ENCODE measurements around the gene LSM3. TPM values are rescaled to one million over a fixed set of nuclear protein-coding genes. Genes with fewer than 3 reads are reported as not detected.
A peak's percentile ranks its signal among the peaks of the same experiment; 100 is the strongest.

Gene LSM3
- total and polyA plus RNA-seq, 9 of the 15 experiments (the other 6 are each of a cell fraction or from before 2014, with no cell fraction given): 33.8 to 203 (median 61.2) TPM

DNA sequence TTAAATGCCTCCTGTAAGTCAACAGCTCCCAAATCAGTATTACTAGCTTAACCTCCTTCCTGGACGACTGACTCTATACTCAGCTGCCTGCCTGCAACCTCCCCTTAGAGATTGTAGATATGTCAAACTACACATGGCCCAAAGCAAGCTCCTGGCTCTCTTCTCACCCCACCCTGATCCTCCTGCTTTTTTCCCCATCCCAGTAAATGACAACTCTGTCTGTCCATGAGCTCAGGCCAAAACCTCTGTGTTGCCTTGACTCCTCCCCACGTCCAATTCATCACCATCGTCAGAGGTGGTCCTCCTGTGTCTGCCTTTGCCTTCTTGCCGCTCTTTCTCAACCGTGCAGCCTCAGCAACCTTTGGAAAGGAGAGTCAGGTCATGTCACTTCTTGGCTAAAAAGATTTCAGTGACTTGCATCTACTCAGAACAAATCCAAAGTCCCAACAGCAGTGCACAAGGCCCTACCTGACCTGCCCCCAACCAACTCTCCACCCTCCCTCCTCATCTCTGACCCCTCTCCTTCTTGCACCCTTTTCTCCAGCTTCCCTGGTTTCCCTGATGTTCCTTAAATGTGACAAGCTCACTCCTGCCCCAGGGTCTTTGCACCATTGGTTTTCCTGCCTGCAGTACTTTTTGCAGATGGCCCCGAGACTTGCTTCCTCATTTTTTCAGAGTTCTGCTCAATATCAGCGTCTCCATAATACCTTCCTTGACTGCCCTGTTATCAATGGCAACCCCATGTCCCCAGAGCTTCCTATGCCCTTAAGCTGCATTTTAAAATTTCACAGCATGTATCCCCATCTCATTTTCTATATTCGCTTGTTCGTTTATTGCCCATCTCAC, 52.8 kb downstream of the LSM3 start (continued):
- TF ChIP-seq, protein P1, sequence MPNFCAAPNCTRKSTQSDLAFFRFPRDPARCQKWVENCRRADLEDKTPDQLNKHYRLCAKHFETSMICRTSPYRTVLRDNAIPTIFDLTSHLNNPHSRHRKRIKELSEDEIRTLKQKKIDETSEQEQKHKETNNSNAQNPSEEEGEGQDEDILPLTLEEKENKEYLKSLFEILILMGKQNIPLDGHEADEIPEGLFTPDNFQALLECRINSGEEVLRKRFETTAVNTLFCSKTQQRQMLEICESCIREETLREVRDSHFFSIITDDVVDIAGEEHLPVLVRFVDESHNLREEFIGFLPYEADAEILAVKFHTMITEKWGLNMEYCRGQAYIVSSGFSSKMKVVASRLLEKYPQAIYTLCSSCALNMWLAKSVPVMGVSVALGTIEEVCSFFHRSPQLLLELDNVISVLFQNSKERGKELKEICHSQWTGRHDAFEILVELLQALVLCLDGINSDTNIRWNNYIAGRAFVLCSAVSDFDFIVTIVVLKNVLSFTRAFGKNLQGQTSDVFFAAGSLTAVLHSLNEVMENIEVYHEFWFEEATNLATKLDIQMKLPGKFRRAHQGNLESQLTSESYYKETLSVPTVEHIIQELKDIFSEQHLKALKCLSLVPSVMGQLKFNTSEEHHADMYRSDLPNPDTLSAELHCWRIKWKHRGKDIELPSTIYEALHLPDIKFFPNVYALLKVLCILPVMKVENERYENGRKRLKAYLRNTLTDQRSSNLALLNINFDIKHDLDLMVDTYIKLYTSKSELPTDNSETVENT (CRISPR knock-in tag; IDR thresholded peaks at IDR 0.05): no peak
- TF ChIP-seq, protein P2, sequence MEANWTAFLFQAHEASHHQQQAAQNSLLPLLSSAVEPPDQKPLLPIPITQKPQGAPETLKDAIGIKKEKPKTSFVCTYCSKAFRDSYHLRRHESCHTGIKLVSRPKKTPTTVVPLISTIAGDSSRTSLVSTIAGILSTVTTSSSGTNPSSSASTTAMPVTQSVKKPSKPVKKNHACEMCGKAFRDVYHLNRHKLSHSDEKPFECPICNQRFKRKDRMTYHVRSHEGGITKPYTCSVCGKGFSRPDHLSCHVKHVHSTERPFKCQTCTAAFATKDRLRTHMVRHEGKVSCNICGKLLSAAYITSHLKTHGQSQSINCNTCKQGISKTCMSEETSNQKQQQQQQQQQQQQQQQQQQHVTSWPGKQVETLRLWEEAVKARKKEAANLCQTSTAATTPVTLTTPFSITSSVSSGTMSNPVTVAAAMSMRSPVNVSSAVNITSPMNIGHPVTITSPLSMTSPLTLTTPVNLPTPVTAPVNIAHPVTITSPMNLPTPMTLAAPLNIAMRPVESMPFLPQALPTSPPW (CRISPR knock-in tag; IDR thresholded peaks at IDR 0.05): no peak
- TF ChIP-seq, protein P3, sequence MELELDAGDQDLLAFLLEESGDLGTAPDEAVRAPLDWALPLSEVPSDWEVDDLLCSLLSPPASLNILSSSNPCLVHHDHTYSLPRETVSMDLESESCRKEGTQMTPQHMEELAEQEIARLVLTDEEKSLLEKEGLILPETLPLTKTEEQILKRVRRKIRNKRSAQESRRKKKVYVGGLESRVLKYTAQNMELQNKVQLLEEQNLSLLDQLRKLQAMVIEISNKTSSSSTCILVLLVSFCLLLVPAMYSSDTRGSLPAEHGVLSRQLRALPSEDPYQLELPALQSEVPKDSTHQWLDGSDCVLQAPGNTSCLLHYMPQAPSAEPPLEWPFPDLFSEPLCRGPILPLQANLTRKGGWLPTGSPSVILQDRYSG (tag; conservative IDR thresholded peaks at IDR 0.05; ENCODE audit: low read depth): no peak
- peak; percentile 13; the same call in 1 of the 2 replicates for TF ChIP-seq NFIX (CRISPR knock-in tag; IDR thresholded peaks at IDR 0.05; ENCODE audit: low read depth)
- no peak for TF ChIP-seq POLR2A (conservative IDR thresholded peaks at IDR 0.05)
- peak; percentile 42; the same call in 1 of the 2 replicates for TF ChIP-seq ZNF766 (CRISPR knock-in tag; conservative IDR thresholded peaks at IDR 0.05)
- no peak for TF ChIP-seq BDP1 (IDR thresholded peaks at IDR 0.05; ENCODE audit: insufficient read depth, insufficient read length)
- TF ChIP-seq, protein P4, sequence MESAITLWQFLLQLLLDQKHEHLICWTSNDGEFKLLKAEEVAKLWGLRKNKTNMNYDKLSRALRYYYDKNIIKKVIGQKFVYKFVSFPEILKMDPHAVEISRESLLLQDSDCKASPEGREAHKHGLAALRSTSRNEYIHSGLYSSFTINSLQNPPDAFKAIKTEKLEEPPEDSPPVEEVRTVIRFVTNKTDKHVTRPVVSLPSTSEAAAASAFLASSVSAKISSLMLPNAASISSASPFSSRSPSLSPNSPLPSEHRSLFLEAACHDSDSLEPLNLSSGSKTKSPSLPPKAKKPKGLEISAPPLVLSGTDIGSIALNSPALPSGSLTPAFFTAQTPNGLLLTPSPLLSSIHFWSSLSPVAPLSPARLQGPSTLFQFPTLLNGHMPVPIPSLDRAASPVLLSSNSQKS (CRISPR knock-in tag; IDR thresholded peaks at IDR 0.05): no peak
- TF ChIP-seq SMAD3 (CRISPR knock-in tag; conservative IDR thresholded peaks at IDR 0.05): no peak
- TF ChIP-seq CAMTA2 (CRISPR knock-in tag; conservative IDR thresholded peaks at IDR 0.05): no peak
- TF ChIP-seq, protein P5, sequence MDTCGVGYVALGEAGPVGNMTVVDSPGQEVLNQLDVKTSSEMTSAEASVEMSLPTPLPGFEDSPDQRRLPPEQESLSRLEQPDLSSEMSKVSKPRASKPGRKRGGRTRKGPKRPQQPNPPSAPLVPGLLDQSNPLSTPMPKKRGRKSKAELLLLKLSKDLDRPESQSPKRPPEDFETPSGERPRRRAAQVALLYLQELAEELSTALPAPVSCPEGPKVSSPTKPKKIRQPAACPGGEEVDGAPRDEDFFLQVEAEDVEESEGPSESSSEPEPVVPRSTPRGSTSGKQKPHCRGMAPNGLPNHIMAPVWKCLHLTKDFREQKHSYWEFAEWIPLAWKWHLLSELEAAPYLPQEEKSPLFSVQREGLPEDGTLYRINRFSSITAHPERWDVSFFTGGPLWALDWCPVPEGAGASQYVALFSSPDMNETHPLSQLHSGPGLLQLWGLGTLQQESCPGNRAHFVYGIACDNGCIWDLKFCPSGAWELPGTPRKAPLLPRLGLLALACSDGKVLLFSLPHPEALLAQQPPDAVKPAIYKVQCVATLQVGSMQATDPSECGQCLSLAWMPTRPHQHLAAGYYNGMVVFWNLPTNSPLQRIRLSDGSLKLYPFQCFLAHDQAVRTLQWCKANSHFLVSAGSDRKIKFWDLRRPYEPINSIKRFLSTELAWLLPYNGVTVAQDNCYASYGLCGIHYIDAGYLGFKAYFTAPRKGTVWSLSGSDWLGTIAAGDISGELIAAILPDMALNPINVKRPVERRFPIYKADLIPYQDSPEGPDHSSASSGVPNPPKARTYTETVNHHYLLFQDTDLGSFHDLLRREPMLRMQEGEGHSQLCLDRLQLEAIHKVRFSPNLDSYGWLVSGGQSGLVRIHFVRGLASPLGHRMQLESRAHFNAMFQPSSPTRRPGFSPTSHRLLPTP (IDR thresholded peaks at IDR 0.05; ENCODE audit: borderline replicate concordance, extremely low read depth, insufficient read length): no peak
- no peak for TF ChIP-seq TBP (optimal IDR thresholded peaks at IDR 0.05; ENCODE audit: low read depth, low read length)
- no peak for TF ChIP-seq ETV6 (IDR thresholded peaks at IDR 0.05; ENCODE audit: borderline replicate concordance in 1 of 2, low read depth in 2 of 2, low read length in 1 of 2)
- no peak for TF ChIP-seq ETV6 (CRISPR knock-in tag; IDR thresholded peaks at IDR 0.05; ENCODE audit: borderline replicate concordance)
- TF ChIP-seq COPS2 (conservative IDR thresholded peaks at IDR 0.05): no peak
- TF ChIP-seq PHF21A (IDR thresholded peaks at IDR 0.05; ENCODE audit: borderline replicate concordance, low read depth): no peak
- peak; percentile 5 for TF ChIP-seq ASH1L (IDR thresholded peaks at IDR 0.05; ENCODE audit: borderline replicate concordance, low read depth, partially characterized antibody)
- TF ChIP-seq ZNF445 (CRISPR knock-in tag; IDR thresholded peaks at IDR 0.05; ENCODE audit: low read depth): no peak
- no peak for TF ChIP-seq HMG20B (CRISPR knock-in tag; IDR thresholded peaks at IDR 0.05)

Data from K562 (cell line).